NB4 (cell line): ENCODE data around the gene B3GALT4.
A peak's percentile ranks its signal among the peaks of the same experiment; 100 is the strongest.

Experiments
- CTCF ChIP-seq: IDR thresholded peaks from one replicate; pipeline ENCODE4 v1.5.1; 2012; ENCODE audit warnings: low read depth, low read length
- MAX ChIP-seq: IDR thresholded peaks from 2 replicates; pipeline ENCODE4 v1.6.1; 2011; ENCODE audit warnings: low read depth, low read length
- MYC ChIP-seq: IDR thresholded peaks from 2 replicates; pipeline ENCODE4 v1.6.1; 2011; ENCODE audit warnings: low read depth, low read length
- POLR2A ChIP-seq: IDR thresholded peaks from 2 replicates; pipeline ENCODE4 v1.6.1; 2011; ENCODE audit warnings: mild to moderate bottlenecking; ENCODE audit not compliant: insufficient read length; ENCODE audit errors: extremely low read depth

- no peak for TF ChIP-seq CTCF
- TF ChIP-seq POLR2A: peak; percentile 99
- peak; percentile 80 for TF ChIP-seq MAX
- TF ChIP-seq MYC: peak; percentile 99
These were observed 5.3 kb upstream of the B3GALT4 start, which contains the start of the genes RPS18 and VPS52 for GRCh38 chr6:33271468-33272274.
